Brain microvascular endothelial cell (primary cell): ENCODE data around the gene RARG.
A peak's percentile ranks its signal among the peaks of the same experiment; 100 is the strongest.

Experiments
- DNase-seq: peaks from one replicate; pipeline ENCODE4 v3.0.0-alpha.2; 2020
- H3K27ac ChIP-seq: fragments of 250-450 bp; sonication (Bioruptor Pico); 2 replicates; pipeline ENCODE4 v1.5.1; 2020; ENCODE audit warnings: mild to moderate bottlenecking, moderate library complexity
- H3K27me3 ChIP-seq: fragments of 250-450 bp; sonication (Bioruptor Pico); replicated peaks from 2 replicates; pipeline ENCODE4 v1.5.1; 2020; ENCODE audit warnings: mild to moderate bottlenecking
- H3K36me3 ChIP-seq: fragments of 250-450 bp; sonication (Bioruptor Pico); replicated peaks from 2 replicates; pipeline ENCODE4 v1.5.1; 2020; ENCODE audit warnings: mild to moderate bottlenecking
- H3K4me3 ChIP-seq: 2 replicates; pipeline ENCODE4 v1.5.1; 2011; ENCODE audit warnings: low read depth, mild to moderate bottlenecking, control low read depth, low read length, moderate library complexity
- CTCF ChIP-seq: IDR thresholded peaks from 2 replicates; pipeline ENCODE4 v1.5.1; 2011; ENCODE audit warnings: low read depth, mild to moderate bottlenecking, moderate library complexity, low read length, control low read depth, inconsistent platforms; ENCODE audit errors: missing control alignments
- in situ Hi-C: cut with HindIII; loops from 2 replicates; pipeline ENCODE4 v1.10.0; 2017; ENCODE audit warnings: low sequenced_read_pairs, low pct_ligation_motif_present

RARG gene

GRCh38 chr12:53220694-53221202 is 11.3 kb downstream of the RARG start:
- Histone ChIP-seq H3K27me3 (no peaks in the 10 kb centered on the region), H3K4me3 (peak overlapping the region; percentile 85), H3K27ac (peak overlapping the region; percentile 99), H3K36me3 (no peaks in the 10 kb centered on the region)
- in situ Hi-C loops, result no loop called here
- no peak for TF ChIP-seq CTCF
- DNase-seq, result peak; percentile 93

- Histone ChIP-seq H3K4me3 (peak overlapping the region; percentile 85), H3K27ac (peak overlapping the region; percentile 71), H3K27me3 (no peaks in the 10 kb centered on the region), H3K36me3 (peaks cover 1% of the 10 kb centered on the region)
- in situ Hi-C loops, result no loop called here
- TF ChIP-seq CTCF, result no peak
- DNase-seq, result peak; percentile 85
Observed at GRCh38 chr12:53219956-53220693, 11.9 kb downstream of the RARG start.

GRCh38 chr12:53219292-53219955 is 12.6 kb downstream of the RARG start:
- Histone ChIP-seq H3K4me3 (peak overlapping the region; percentile 85), H3K27ac (peak overlapping the region; percentile 71), H3K36me3 (peaks cover 4% of the 10 kb centered on the region), H3K27me3 (no peaks in the 10 kb centered on the region)
- in situ Hi-C loops, result no loop called here
- TF ChIP-seq CTCF, result no peak
- DNase-seq, result peak; percentile 52

GRCh38 chr12:53218551-53219291 is 13.3 kb downstream of the RARG start:
- Histone ChIP-seq H3K4me3 (peak overlapping the region; percentile 85), H3K36me3 (peaks cover 11% of the 10 kb centered on the region), H3K27ac (peak overlapping the region; percentile 71), H3K27me3 (no peaks in the 10 kb centered on the region)
- in situ Hi-C loops, result no loop called here
- no peak for DNase-seq
- no peak for TF ChIP-seq CTCF

- Histone ChIP-seq H3K36me3 (peaks cover 18% of the 10 kb centered on the region), H3K27ac (no peak overlapping the region), H3K27me3 (no peaks in the 10 kb centered on the region), H3K4me3 (peak overlapping the region; percentile 85)
- in situ Hi-C loops, result no loop called here
- DNase-seq, result peak; percentile 20
- no peak for TF ChIP-seq CTCF
Observed at GRCh38 chr12:53217931-53218307, 14.1 kb downstream of the RARG start.
